HG03565 (cell line): ENCODE results near the gene FAM120B.

Source experiments
- ATAC-seq: cut with Tn5 transposase; IDR thresholded peaks from one replicate; pipeline ENCODE4 v1.9.1; 2021; ENCODE audit warnings: mild to moderate bottlenecking, moderate library complexity; ENCODE audit not compliant: unreplicated experiment

Gene FAM120B

GRCh38 chr6:170416959-170417606 is 110.5 kb downstream of the FAM120B start:
- no peak for ATAC-seq

GRCh38 chr6:170417881-170418280 is 111.3 kb downstream of the FAM120B start:
- ATAC-seq = no peak

- no peak for ATAC-seq
Measured at GRCh38 chr6:170420283-170420682, 113.7 kb downstream of the FAM120B start.

- ATAC-seq = no peak
Measured at GRCh38 chr6:170420791-170421776, 114.5 kb downstream of the FAM120B start.

- ATAC-seq = no peak
Measured at GRCh38 chr6:170421921-170422320, 115.4 kb downstream of the FAM120B start.

- no peak for ATAC-seq
Measured at GRCh38 chr6:170423030-170423429, 116.5 kb downstream of the FAM120B start.

- no peak for ATAC-seq
Measured at GRCh38 chr6:170423814-170424603, 117.5 kb downstream of the FAM120B start.

- ATAC-seq = no peak
Measured at GRCh38 chr6:170424604-170425126, 118.1 kb downstream of the FAM120B start.

GRCh38 chr6:170429450-170429849 is 122.9 kb downstream of the FAM120B start:
- no peak for ATAC-seq

GRCh38 chr6:170433163-170434116 is 126.9 kb downstream of the FAM120B start:
- no peak for ATAC-seq

- ATAC-seq = no peak
Measured at GRCh38 chr6:170434117-170434820, 127.7 kb downstream of the FAM120B start.

- no peak for ATAC-seq
Measured at GRCh38 chr6:170434821-170435155, 128.2 kb downstream of the FAM120B start.

- no peak for ATAC-seq
Measured at GRCh38 chr6:170435766-170436165, 129.2 kb downstream of the FAM120B start.

- no peak for ATAC-seq
Measured at GRCh38 chr6:170436209-170436809, 129.8 kb downstream of the FAM120B start.

GRCh38 chr6:170437719-170438401 is 131.3 kb downstream of the FAM120B start:
- ATAC-seq = no peak

- peak; percentile 97 for ATAC-seq
Measured at GRCh38 chr6:170438402-170438753, 131.8 kb downstream of the FAM120B start.

GRCh38 chr6:170438861-170439260 is 132.3 kb downstream of the FAM120B start:
- no peak for ATAC-seq
